ENCODE data around the gene TP53I13.
A peak's percentile ranks its signal among the peaks of the same experiment; 100 is the strongest.

TP53I13 gene

DNA sequence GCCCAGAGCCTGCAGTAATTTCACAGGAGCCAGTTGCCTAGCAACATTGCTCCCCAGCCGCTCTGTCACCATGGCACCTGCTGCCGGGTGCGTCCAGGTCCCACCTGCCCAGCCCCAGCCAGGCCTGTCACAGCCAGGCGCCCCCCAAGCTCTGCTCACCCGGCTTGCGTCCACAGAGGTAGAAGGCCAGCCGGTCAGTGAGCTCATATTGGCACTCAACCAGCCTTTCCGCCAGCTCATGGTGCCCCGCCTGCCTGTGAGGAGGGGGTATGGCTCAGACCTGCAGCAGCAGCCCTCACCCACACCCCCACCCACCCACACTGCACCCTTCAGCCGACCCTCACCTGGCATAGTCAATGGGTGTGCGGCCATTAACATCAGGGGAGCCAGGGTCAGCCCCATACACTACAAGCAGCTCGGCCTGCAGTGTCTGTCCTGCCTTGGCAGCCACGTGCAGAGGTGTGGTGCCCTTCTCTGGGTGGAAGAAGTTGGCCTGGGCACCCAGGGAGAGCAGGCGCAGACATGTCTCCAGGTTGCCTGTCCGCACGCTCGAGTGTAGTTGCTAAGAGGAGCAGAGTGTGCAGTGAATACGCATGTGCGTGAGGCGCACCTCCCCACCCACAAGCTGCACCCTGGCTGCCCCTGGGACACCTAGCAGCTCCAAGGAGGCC, 13.2 kb downstream of the TP53I13 start:
- DNase-seq (ENCODE audit: low spot score), result peak; percentile 46

DNA sequence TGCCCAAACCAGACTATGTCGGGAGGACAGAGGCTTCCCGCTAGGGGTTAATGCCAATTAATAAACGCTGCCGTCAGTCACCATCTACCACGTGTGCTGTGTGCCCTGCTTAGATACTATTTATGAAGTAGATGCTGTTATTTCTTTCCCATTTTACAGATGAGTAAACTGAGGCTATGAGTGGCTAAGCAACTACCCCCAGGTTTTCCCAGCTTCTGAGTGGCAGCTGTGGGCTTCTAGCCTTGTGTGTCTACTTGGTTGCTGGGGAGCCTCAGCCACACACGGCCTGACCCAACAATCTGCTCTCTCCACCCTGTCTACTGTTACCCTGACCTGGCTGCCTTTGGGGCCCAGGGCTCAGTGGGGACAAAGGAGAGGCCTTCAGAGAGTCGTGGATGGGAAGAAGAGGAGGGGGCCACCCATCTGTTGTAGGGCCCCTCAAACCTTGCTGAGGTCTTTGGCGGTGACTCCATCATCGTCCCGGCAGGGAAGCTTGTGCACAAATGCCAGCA, 13.8 kb downstream of the TP53I13 start:
- DNase-seq (ENCODE audit: low spot score), result no peak

DNA sequence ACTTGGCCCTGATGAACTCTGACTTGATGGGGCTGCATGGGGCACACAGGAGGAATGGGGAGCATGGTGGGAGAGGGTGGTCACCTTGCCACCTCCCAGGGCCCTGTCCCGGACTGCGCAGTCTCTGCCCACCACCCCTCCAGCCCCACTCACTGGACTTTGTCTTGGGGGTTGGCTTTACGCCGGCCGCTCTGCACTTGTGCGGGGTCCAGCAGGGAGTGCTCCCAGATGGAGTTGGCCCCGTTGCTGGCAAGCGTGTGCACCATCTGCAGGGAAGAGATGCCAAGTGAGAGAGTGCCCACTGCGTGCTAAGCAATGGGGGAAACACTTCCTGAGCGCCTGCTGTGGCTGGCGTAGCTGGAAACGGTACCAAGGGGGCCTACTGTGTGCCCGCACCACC, 14.3 kb downstream of the TP53I13 start:
- DNase-seq (ENCODE audit: low spot score), result no peak

DNA sequence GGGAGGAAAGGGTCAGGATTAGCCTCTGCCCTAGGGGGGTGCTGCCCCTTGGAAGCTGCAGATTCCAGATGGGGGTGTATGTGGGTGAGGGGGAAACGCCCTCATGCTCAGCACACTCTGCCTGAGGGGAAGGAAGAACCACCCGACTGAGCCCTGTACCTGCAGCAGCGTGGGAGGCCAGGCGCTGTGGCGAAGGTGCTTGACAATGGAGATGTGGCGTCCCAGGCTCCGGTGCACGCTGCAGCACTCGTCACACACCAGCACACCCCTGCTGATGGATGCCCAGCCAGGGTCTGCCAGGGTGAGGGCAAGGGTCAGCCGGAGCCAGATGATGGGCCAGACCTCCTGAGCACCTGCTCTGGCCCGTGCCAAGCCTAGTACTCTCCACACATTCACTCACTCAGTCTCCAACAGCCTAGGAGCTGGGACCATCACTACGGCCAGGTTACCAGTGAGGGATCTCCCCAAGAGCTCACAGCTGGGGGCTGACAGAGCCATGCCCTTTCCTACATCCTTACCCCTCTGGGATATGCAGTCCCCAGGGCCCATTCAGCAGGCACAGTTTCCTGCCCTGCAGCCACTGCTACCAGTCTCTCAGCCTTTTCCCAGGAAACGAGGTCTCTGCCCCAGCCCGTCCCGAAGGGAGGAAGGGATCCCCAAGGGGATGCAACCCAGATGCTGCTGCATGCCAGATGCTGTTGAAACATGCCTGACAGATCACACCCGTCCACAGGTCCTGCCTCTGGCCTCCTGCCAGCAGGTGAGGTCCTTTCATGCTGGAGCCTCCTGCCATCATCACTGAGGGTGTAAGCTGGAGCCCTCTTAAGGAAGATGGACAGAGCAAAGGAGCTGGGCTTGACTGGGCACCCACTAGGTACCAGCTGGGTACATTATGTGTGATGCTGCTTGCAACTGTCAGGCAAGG, 15.1 kb downstream of the TP53I13 start:
- peak; percentile 47 for DNase-seq (ENCODE audit: low spot score)

DNA sequence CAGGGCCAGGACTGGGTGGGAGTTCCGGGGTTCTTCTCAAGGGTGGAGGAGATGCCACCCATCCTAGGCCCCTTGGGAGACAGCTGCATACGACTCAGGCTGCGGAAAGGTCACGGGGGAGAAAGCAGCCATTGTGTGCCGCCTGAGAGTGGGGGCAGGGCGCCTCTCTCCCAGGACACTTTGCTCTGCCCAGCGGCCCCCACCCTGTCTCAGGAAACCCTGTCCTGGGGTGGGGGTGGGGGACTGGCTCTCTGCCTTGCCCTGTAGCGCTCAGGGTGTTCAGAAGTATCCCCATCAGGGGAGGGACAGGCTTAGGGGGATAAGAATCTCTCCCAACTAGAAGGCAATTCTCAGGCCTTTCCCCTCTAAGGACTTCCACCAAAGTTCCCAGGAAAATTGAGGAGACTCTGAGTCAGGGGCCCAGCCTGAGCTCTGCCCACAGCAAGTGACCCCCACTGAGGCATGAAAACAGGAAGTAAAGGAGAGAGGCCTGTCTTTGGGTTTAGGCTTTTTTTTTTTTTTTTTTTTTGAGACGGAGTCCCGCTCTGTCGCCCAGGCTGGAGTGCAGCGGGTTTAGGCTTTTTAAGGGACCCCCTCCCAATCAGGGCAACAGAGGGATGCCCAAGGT, 16.1 kb downstream of the TP53I13 start:
- peak; percentile 57 for DNase-seq (ENCODE audit: low spot score)

DNA sequence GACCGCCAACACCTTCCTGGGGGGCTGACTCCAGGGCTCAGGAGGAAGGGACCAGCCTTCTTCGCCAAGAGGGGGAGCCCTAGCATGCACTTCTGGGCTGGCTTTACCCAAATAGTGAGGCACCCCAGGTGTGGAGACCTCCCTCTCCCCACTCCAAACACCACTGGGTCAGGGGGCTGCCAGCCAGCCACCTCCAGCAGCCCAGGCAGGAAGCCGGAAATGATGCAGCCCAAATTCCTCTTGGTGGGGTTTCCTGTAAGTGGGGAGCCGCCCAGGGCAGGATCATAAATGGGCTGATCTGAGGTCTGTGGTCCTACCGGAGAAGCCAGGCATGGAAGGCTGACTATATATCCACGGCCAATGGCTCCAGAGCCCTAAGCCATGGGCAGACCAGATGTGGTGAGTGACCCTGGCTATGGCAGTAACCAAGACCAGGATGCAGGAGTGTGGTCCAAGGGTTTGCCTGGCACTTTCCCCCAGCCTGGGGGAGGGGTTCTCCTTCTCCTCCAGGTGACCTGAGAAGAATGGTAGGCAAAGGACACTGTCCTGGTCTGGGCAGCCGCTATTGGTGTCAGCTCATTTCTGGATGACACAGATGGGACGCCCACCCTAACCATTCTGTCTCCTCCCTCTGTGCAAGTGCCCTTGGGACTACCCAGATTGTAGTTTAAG, 16.7 kb downstream of the TP53I13 start:
- DNase-seq (ENCODE audit: low spot score), result peak; percentile 50

DNA sequence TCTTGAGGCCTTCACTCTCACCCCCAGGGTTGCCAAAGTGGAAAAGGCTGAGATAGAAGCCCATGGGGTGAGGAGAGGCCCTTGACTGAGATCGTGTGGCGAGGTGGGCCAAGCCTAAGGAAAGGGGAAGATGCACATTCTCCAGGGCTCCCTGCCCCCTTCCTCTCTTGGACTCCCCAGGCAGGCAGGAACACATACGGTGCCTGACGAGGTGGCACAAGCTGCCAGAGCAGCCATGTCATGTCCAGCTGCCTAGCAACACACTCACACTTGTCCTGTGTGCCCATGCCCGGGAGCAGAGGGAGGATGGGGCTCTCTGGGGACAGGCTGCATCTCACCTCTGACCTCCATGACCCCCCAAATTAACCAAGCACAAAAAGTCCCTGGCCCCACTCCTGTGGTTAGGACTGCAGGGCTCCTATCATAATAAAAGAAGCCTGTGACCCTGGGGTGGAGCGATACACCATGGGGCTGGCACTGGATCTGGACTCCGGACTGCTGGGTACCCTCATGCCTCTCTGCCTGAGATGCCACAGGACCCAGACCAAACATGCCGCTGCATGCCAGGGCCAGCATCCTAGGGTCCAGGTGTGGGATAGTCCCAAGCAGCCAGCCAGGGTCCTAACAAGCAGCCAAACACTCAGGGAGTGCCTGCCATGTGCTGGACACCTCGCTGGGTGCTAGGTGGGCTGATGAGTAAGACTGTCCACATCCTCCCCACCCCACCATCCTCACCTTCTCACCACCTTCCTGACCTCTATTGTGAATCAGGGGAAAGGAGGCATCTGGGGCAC, 18.4 kb downstream of the TP53I13 start:
- DNase-seq (ENCODE audit: low spot score), result peak; percentile 49

DNA sequence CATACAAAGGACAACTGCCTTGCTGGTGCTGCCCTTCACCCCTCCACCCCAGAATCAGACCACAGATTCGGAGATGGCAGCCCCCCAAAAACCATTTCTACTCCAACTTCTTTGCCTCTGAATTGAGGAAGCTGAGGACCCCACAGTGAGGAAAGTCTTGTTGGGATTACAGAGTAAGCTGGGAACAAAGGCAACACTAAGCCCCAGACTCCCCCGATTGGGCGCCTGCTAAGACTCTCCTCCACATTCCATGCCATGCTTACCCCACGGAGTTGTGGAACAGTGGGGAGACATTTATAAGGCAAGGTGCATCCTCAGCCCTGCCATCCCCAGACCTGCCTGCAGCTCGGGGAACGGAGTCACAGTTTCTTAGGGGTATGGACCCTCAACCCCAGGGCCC, 19.1 kb downstream of the TP53I13 start:
- DNase-seq (ENCODE audit: low spot score), result peak; percentile 61

DNA sequence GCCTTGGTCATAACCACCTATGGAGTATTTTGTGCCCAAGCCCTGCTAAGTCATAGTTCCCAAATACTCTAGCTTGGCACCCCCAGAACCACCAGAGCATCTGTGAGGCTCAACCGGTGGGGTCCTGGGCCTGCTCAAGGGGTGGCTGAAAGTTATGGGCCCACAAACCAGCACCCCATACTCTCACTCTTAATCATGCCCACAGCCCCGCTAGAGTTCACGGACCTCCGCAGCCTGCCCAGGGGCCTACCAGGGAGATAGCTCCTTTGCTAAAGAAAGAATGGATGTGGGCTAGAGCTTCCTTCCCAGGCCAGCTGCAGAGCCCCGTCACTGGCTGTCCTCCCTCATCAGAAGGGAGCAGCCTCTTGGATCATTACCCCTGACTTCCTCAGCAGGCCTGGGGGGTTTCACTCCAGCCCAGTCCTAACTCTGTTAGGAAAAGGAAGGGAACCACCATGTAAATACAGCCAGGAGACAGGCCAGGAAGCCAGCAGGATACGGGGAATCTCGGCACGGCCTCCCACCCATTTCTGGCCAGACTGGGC, 19.6 kb downstream of the TP53I13 start:
- peak; percentile 52 for DNase-seq (ENCODE audit: low spot score)

DNA sequence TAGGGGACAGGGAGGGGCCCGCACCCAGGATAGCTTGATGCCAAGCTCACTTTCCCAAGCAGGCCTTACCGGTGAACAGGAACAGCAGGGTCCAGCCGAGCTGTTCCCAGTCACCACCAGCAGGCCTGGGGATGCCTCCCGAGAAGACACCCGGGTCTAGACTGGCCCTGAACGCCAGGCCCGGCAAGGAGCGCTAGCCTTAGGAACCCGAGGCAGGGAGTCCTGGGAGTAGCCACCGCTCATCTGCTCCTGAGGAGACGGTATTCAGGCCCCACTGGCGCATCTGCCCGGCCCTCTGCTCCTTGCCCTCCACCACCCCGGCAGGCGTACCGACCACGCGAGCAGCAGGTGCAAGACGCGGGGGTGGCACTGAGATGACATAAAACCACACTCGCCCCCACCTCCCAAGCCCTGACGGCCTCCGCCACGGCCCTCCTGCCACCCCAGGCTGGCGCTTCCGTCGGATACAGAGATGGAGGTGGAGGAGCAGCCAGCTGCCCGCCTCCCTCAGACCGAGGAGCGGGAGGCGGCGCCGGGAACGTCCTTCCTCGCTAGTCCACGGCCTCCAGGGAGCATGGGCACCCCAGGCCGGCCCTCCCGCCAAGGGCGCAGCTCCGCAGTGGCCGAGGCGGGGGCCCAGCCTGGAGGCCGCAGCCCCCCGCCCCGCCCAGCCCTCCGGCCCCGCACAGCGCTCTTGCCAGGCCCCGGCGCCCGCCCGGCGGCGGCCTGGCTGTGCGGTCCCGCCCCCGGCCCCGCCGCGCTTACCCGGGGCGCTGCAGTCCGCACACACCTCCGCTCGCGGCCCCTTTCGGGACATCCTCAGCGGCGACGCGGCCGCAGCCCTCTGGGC, 20.3 kb downstream of the TP53I13 start:
- peak; percentile 74 for DNase-seq (ENCODE audit: low spot score)

DNA sequence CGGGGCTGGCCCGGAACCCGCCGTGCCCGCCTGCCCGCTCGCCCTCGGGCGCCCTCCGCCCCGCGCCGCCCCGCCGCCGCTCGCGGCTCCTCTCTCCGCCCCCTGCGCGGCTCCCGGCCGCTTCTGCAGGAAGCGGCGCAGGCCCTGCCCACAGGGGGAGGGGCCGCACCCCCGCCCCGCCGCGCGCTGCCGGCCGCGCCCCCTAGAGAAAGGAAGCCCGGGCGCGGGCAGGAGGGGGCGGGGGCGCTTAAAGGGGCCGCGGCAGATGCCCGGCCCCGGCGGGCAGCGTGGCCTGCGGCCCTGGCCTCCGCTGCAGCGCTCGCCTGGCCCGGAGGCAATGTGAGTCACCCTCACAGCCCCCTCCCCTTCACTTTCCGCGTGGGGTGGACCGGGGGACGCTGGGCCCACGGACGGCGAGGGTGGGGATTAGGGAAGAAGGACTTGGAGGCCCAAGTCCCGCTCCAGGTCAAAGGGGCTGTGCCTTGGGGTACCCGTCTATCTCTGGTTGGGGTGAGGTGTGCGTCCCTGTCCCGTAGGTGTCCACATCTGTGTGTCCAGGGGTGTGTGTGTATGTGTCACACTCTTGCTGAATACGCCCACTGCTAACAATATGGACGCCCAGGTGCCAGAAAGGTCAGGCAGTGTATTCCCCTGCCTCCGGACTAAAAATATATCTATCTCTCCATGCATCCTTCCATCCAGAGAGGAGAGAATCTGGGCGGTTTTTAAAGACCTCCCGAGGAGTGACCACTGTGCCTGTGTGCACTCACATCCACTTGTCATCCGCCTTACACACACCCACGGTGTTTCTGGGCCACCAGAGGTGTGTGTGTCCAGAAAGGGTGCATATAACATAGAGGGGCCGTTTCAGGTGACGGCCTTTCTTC, 21.3 kb downstream of the TP53I13 start, which contains the start of gene GIT1:
TSS of gene GIT1 (minus strand) at position 125 of the 887 bp plus-strand sequence. CDS start 270 bp downstream, outside the sequence.
- DNase-seq (ENCODE audit: low spot score), result peak; percentile 93

DNA sequence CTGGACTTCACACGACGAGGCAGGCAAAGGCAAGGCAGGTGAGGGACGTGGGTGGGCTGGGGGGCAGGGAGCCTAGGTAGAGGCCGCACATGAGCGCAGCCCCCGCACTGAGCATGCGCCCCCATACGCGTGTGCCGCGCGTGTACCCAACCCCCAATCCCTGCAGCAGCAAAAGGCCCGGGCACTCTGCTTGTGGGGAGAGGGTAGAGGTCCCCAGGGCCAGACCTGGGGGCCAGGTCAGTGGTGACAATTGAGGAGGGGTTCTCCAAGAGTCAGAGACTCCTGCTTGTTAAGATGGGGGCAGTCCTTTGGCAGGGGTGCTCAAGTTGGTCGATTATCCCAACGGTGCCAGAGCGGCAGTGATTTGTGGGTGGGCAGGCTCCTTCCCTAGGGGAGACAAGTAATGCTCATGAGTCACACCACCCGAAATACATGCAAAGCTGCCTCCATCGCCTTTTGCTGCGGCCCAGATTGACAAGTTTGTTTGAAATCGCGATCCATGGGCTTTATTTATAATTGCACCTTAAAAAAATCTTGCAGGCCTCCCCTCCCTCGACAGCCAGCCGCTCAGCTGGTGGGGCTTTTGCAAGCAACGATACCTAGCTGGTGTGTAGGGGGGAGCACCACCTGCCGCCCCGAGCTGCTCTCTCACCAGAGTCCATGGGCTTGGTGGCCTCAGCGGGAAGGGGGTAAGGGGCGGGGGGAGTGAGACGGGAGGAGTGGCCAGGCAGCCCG, 22.1 kb downstream of the TP53I13 start:
- DNase-seq (ENCODE audit: low spot score), result peak; percentile 69

DNA sequence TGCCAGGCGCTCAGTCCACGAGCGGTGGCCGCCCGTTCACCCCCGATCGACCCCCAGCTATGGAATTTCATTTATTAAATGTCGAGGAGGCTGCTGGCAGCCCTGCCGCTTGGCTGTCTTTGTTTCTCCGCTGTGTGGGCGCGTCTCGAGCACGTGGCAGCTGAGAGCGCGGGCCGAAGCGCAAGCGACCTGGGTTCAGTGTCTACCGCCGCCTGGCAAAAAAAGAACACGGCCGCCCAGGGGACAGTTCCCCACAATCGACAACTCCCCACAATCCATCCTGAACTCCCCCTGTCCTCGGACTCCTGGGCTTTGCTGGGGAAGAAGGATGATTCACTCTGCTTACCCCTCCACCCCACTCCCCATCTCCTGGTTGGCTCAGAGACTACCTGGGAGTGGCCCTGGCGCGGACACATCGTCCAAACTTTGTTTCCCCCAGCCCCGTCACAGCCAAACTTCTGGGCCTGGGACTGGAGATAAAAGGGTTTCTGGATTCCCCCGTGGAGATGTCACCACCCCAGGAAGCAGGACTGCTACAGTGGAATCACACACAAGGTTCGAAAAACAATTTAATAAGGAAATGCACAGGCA, 22.7 kb downstream of the TP53I13 start:
- DNase-seq (ENCODE audit: low spot score), result peak; percentile 85

DNA sequence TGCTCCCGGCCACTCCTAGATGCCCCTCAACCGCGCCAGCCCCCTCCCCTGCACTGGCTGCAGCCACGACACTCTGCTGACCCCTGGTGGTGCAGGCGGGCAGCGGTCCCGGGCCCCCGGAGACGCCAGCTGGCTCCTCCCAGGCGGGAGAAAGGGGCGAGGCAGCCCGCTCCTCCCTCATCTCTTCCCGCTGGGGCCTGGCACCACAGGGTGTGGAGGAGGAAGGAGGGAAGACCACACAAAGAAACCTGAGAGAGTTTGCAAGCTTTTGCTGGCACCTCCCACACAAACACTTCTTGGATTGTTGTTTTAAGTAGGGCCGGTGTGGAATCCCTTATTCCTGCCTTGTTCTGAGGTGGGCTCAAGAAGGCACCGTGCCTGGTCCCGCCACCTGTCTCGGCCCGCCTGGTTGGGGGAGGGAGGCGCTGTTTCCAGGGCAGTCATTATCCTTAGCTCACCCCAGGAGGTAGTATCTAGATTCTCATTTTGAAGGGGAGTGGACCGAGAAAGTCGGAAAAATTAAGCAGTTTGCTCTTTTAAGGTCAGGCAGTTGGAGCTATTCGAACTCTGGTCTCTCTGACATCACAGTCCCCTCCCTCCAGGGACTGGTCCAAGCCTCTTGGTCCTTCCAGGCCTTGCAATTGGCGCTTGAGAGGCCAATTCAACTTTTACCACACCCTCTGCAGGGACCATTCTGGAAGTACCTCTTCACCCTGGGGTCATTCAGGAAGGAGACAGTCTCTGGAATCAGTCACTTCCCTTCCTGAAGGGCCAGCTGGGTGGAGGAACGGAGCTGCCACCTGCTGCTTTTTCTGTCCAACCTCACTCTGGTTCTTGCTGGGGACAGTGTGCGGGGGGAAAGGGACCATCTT, 23.5 kb downstream of the TP53I13 start:
- peak; percentile 99 for DNase-seq (ENCODE audit: low spot score)

DNA sequence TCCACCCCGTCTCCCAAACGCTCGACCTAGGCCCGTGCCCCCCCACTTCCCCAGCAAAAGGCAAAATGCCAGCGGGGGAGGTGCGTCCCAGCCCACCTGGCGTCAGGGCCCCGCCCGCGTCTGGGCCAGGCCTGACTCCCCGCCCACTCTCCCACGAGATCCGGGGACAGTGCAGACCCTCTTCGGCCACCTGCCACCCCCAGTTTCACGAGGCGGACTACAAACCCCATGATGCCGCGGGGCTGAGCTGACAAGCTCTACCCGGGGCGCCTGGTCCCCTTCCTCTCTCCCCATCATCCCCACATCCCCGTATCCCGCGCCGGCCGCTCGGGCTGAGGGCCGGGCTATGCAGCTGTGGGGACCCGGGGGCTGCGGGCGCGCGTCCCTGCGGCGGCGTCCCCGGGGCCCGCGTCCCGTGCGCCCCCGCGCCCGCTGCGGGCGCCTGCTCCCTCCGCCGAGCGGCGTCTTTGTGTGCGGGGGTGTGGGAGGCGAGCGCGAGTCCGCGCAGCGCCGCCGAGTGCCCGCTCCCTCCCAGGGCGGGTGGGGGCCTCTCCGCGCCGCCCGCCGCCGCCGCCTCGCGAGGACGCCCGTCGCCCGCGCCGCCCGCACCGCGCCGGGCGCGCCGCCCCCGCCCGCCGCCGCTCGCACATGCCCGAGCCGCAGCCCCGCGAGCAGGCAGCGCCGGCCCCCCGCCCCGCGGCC, 24.5 kb downstream of the TP53I13 start, which contains the start of gene ANKRD13B:
TSS of gene ANKRD13B (plus strand) at position 283 of the 702 bp plus-strand sequence. CDS start 490 bp downstream, outside the sequence.
- DNase-seq (ENCODE audit: low spot score), result peak; percentile 82
